ENCODE measurements around the gene CEMIP. TPM values are rescaled to one million over a fixed set of nuclear protein-coding genes. Genes with fewer than 3 reads are reported as not detected.

The CEMIP gene
- total RNA-seq, 1 donor from 2014 or later = not detected

- Histone ChIP-seq H3K4me3 (no peak overlapping the region), H3K9ac (no peak overlapping the region), H3K79me2 (ENCODE audit: low read depth) (no peaks in the 10 kb centered on the region), H3K4me1 (no peaks in the 10 kb centered on the region), H3K27ac (no peak overlapping the region), H4K20me1 (ENCODE audit: low read depth) (no peaks in the 10 kb centered on the region), H3K9me3 (ENCODE audit: low read depth) (no peaks in the 10 kb centered on the region), H3K36me3 (no peaks in the 10 kb centered on the region), H3K27me3 (no peaks in the 10 kb centered on the region), H3F3A (ENCODE audit: low read depth) (no peaks in the 10 kb centered on the region), H3K4me2 (no peak overlapping the region), H2AFZ (replicated peaks) (no peak overlapping the region)
- Mint-ChIP-seq H3K36me3 (no peaks in the 10 kb centered on the region), H3K4me1 (no peaks in the 10 kb centered on the region), H3K27me3 (ENCODE audit: insufficient read depth, low read depth) (peaks cover 5% of the 10 kb centered on the region), H3K9me3 (no peaks in the 10 kb centered on the region), H3K27ac (no peak overlapping the region), H3K4me3 (no peak overlapping the region)
- DNase-seq (ENCODE audit: low spot score) = no peak
- no peak for TF ChIP-seq EZH2phosphoT487 (IDR thresholded peaks at IDR 0.05)
- TF ChIP-seq EZH2 (IDR thresholded peaks at IDR 0.05) = no peak
- no peak for TF ChIP-seq CTCF (IDR thresholded peaks at IDR 0.05)
Observed at GRCh38 chr15:80804970-80805495, 25.9 kb downstream of the CEMIP start.

- no peak overlapping the region for H2AFZ ChIP-seq (replicated peaks)
- H3K27me3 Mint-ChIP-seq (ENCODE audit: insufficient read depth, low read depth) = peaks cover 3% of the 10 kb centered on the region
- no peaks in the 10 kb centered on the region for H4K20me1 ChIP-seq (ENCODE audit: low read depth)
- no peak overlapping the region for H3K27ac ChIP-seq
- no peak overlapping the region for H3K4me3 ChIP-seq
- no peak overlapping the region for H3K27ac Mint-ChIP-seq
- H3K9me3 Mint-ChIP-seq = peaks cover 2% of the 10 kb centered on the region
- no peaks in the 10 kb centered on the region for H3K27me3 ChIP-seq
- no peaks in the 10 kb centered on the region for H3F3A ChIP-seq (ENCODE audit: low read depth)
- no peaks in the 10 kb centered on the region for H3K9me3 ChIP-seq (ENCODE audit: low read depth)
- H3K9ac ChIP-seq = no peak overlapping the region
- no peaks in the 10 kb centered on the region for H3K4me1 ChIP-seq
- DNase-seq (ENCODE audit: low spot score) = no peak
- H3K4me1 Mint-ChIP-seq = no peaks in the 10 kb centered on the region
- no peak overlapping the region for H3K4me3 Mint-ChIP-seq
- no peaks in the 10 kb centered on the region for H3K36me3 Mint-ChIP-seq
- TF ChIP-seq EZH2phosphoT487 (IDR thresholded peaks at IDR 0.05) = no peak
- H3K4me2 ChIP-seq = no peak overlapping the region
- no peaks in the 10 kb centered on the region for H3K36me3 ChIP-seq
- no peaks in the 10 kb centered on the region for H3K79me2 ChIP-seq (ENCODE audit: low read depth)
Observed at GRCh38 chr15:80811781-80812315, 32.7 kb downstream of the CEMIP start.

GRCh38 chr15:80815106-80815505 is 35.9 kb downstream of the CEMIP start:
- no peaks in the 10 kb centered on the region for H3K4me1 Mint-ChIP-seq
- H2AFZ ChIP-seq (replicated peaks) = no peak overlapping the region
- no peak overlapping the region for H3K4me2 ChIP-seq
- H3K27me3 Mint-ChIP-seq (ENCODE audit: insufficient read depth, low read depth) = peaks cover 2% of the 10 kb centered on the region
- H3K79me2 ChIP-seq (ENCODE audit: low read depth) = no peaks in the 10 kb centered on the region
- H3K9me3 Mint-ChIP-seq = peaks cover 2% of the 10 kb centered on the region
- H3K36me3 ChIP-seq = no peaks in the 10 kb centered on the region
- no peaks in the 10 kb centered on the region for H3K9me3 ChIP-seq (ENCODE audit: low read depth)
- no peak overlapping the region for H3K27ac ChIP-seq
- H3F3A ChIP-seq (ENCODE audit: low read depth) = no peaks in the 10 kb centered on the region
- no peaks in the 10 kb centered on the region for H3K4me1 ChIP-seq
- H3K27me3 ChIP-seq = no peaks in the 10 kb centered on the region
- H3K36me3 Mint-ChIP-seq = no peaks in the 10 kb centered on the region
- H3K27ac Mint-ChIP-seq = no peak overlapping the region
- H3K4me3 ChIP-seq = no peak overlapping the region
- H3K4me3 Mint-ChIP-seq = no peak overlapping the region
- no peak for TF ChIP-seq CTCF (IDR thresholded peaks at IDR 0.05)
- TF ChIP-seq EZH2phosphoT487 (IDR thresholded peaks at IDR 0.05) = no peak
- TF ChIP-seq EZH2 (IDR thresholded peaks at IDR 0.05) = no peak
- no peaks in the 10 kb centered on the region for H4K20me1 ChIP-seq (ENCODE audit: low read depth)
- H3K9ac ChIP-seq = no peak overlapping the region
- DNase-seq (ENCODE audit: low spot score) = no peak

- H3K27me3 Mint-ChIP-seq (ENCODE audit: insufficient read depth, low read depth) = peaks cover 2% of the 10 kb centered on the region
- Histone ChIP-seq H3F3A (ENCODE audit: low read depth) (no peaks in the 10 kb centered on the region), H4K20me1 (ENCODE audit: low read depth) (no peaks in the 10 kb centered on the region), H3K4me2 (no peak overlapping the region), H3K79me2 (ENCODE audit: low read depth) (no peaks in the 10 kb centered on the region), H3K4me1 (no peaks in the 10 kb centered on the region), H3K36me3 (no peaks in the 10 kb centered on the region), H3K27ac (no peak overlapping the region), H3K27me3 (no peaks in the 10 kb centered on the region), H2AFZ (replicated peaks) (peak overlapping the region; percentile 26), H3K9me3 (ENCODE audit: low read depth) (no peaks in the 10 kb centered on the region), H3K9ac (no peak overlapping the region), H3K4me3 (no peak overlapping the region)
- H3K9me3 Mint-ChIP-seq = no peaks in the 10 kb centered on the region
- TF ChIP-seq EZH2phosphoT487 (IDR thresholded peaks at IDR 0.05) = no peak
- TF ChIP-seq CTCF (IDR thresholded peaks at IDR 0.05) = no peak
- TF ChIP-seq EZH2 (IDR thresholded peaks at IDR 0.05) = no peak
- no peaks in the 10 kb centered on the region for H3K4me1 Mint-ChIP-seq
- no peak overlapping the region for H3K27ac Mint-ChIP-seq
- H3K36me3 Mint-ChIP-seq = no peaks in the 10 kb centered on the region
- no peak overlapping the region for H3K4me3 Mint-ChIP-seq
- no peak for DNase-seq (ENCODE audit: low spot score)
Observed at GRCh38 chr15:80816049-80816653, 37.0 kb downstream of the CEMIP start.

Measured in neural progenitor cell (in vitro differentiated cells).